CD4-positive, alpha-beta T cell treated with Interleukin-17A for 4 hours (primary cell): ENCODE results near the gene SACS.
"Not testable (repeated sequence)": the region's sequence is repeated elsewhere in the genome, so short reads cannot be mapped to it uniquely, and the experiment has no call there.

Source experiments
- DNase-seq: peaks from one replicate; pipeline ENCODE4 v3.0.0-alpha.2; 2020; ENCODE audit warnings: mixed read lengths

Gene SACS

DNA sequence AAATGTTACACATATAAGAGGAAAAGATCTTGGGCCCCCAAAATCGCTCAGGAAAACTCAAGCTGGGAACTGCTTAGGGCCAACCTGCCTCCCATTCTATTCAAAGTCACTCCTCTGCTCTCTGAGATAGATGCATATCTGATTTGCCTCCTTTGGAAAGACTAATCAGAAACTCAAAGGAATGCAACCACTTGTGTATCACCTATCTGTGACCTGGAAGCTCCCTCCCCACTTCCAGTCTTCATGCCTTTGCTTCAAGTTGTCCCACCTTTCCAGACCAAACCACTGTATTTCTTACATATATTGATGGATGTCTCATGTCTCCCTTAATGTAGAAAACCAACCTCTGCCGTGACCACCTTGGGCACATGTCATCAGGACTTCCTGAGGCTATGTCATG, 32.3 kb downstream of the SACS start:
- not testable (repeated sequence) for DNase-seq

DNA sequence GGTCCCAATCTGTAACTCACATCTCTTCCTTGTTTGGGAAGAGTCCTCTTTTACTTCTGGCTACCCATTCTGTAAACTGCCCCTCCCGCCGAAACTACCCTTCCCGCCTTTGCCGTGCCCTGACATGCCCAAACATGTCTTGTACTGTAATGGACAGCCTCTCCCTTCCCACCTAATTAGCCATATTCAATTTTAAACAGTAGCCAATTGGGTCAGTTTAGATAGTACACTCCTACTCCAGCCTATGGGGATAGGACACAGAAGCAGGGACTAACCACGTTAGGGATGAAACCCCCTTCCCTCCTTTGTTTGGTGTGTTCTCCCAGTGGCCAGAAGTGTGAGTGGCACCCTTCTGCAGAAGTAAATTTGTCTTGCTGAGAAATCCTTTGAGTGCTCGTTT, 34.2 kb downstream of the SACS start:
- no peak for DNase-seq

DNA sequence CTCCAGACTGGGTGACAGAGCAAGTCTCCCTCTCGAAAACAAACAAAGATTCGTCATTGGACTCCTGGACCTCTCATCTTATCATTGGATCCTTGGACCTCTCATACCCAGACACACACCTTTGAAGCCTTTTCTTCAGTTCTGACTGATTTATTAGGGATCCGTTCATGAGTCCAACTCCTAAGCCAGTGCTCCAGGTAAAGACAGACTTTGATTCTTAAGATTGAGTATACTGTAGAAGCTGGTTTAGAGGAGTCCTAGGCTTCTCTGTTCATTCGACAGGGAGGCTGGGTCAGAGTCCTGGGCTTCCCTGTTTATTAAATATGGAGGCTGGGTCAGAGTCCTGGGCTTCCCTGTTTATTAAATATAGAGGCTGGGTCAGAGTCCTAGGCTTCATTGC, 38.7 kb downstream of the SACS start:
- DNase-seq, result no peak

DNA sequence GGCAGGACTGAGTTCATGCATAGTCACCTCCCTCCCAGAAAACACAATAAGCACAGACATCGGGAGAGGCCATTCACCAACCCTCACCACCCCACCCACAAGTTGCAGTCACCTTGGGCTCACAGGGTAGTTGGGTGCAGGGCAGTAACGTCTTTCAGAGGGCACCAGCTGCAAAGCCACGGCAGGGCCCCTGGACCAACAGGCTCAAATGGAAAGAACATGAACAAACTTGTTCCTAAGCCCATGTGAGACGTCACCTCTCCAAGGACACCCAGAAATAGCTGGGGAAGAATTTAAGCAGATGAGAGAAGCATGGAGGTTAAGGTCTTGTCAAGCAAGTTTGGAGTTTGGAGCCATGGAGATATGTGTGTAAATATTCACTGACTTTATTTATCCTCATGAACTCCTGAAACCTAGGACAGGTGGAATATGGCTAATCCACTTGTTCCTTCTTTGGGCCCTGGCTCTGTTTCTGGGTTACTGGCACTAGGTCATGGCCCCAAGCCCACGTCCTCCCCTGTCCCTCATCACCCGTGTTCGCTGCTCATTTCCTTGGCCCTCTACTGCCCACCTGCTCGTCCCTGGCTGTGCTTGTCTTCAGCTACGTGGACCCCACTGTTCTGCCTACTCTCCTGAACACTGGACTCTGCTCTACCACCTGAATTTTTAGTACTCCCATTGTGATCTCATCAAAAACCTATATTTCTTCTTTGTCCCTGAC, 40.4 kb downstream of the SACS start:
- DNase-seq, result no peak

DNA sequence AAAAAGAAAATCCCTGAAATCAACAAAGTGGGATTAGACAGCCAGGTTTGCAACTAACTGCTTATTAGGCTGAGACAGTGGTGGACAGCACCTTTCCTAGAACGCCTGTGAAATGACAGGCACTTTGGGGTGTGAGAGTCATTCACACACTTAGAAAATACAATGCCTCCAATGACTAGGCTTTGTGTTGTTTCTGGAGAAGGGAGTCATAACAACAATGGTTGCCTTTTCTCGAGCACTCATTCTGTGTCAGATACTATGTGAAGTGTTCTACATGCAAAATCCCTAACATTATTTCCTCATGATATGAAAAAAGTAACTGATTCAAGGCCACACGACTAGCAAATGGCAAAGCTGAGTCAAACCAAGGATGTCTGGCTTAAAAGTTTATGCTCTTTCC, 41.2 kb downstream of the SACS start:
- DNase-seq, result no peak

DNA sequence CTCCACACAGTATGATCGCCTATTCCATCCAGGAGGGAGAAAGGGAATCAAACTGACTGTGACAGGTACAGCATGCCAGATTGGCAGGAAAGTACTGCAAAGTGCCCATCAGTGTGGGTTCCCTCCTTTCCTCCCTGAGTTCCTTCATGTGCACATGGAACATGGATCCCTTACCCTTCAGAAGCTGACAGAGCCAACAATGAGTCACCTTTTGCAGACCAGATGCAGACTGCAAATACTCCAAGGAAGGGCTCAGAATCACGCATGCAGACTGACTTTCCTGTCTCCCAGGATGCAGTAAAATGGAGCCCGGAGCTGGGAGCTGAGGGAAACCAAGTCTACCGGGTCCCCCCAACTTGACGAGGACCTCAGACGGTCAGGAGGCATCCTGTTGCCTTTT, 41.8 kb downstream of the SACS start:
- DNase-seq, result no peak

DNA sequence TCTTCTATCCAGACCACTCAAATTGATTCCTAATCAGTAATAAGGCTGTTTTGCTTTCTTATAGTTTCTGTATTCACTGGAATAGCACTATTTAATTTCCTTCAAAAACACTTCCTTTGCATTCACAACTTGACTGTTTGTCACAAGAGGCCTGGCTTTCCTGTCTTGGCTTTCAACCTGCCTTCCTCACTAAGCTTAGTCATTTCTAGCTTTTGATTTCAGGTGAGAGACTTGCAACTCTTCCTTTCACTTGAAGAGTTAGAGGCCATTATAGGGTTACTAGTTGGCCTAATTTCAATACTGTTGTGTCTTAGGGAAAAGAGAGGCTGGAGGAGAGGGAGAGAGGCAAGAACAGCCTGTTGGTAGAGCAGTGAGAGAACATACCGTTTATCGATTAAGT, 47.0 kb downstream of the SACS start:
- DNase-seq, result no peak

DNA sequence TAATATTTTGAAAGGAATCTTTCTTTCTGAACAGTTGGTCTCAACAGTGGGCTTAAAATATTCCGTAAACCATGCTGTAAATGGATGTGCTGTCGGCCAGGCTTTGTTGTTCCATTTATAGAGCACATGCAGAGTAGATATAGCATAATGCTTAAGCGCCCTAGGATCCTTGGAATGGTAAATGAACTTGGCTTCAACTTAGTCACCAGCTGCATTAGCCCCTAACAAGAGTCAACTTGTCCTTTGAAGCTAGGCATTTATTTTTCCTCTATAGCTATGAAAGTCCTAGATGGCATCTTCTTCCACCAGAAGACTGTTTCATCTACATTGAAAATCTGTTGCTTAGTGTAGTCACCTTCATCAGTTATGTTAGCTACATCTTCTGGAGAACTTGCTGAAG, 47.6 kb downstream of the SACS start:
- no peak for DNase-seq

DNA sequence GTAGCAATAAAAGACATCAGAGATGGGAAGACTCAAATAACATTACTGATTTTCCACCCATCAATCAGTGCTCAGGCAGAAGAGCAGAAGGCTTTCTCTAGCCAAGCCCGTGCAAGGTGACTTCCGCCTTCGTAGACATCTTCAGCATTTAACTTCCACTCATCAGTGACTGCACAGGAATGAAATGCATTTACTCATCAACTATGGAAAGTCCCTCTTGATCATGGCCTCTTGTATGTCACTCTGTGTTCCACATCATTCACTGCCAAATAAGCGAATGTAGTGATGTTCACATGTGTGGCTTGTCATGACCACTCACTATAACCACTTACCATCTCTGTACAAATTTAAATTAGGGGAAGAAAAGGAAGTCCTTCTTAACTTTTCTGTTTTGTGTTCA, 49.4 kb downstream of the SACS start:
- DNase-seq, result no peak

DNA sequence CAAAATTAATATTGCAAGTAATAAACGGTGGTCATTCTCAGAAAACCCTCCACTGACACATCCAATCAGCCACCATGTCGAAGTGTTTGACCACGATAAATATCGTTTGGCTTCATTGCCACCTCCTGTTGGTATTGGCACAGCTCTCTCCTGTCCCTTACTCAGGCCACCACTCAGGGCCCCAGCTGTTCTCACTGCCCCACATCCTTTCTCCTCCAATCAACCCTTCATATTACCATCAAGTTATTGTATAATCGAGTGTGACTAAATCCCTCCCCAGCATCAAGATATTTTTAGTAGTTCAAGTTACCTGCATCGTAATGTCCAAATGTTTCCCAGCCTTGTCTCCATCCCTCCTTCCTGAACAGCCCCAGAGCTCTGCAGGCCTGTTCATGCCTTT, 50.4 kb downstream of the SACS start:
- DNase-seq, result no peak

DNA sequence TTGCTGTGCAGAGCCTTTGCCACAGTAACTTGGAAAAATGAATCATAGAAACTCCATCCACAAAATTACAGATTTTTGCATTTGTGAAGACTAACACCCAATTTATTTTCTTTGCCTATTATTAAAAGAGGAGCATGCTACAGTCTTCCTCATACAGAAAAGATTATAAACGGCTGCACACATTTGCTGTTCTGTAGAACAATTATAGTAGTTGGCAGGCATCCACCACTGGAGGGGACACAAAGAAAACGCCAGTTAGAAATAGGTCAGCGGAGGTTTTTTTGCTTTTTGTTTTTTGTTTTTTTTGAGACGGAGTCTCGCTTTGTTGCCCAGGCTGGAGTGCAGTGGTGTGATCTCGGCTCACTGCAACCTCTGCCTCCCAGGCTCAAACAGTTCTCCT, 51.6 kb downstream of the SACS start:
- no peak for DNase-seq

DNA sequence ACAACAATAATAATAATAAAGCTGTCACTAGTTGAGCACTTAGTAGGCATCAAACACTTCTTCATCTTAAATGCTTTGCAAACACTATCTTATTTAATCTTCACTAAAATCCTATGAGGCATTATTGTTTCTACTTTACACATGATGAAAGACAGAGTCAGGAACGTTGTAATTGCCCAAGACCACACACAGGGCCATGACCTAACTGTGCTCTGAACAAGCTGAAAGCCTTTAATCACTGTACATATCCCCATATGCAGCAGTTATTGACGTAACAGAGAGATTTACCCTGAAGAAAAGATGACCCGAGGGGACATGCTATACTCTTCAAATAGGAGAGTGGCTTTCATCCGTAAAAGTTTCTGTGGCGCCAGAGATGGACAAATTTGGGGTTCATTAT, 53.0 kb downstream of the SACS start:
- DNase-seq, result no peak

DNA sequence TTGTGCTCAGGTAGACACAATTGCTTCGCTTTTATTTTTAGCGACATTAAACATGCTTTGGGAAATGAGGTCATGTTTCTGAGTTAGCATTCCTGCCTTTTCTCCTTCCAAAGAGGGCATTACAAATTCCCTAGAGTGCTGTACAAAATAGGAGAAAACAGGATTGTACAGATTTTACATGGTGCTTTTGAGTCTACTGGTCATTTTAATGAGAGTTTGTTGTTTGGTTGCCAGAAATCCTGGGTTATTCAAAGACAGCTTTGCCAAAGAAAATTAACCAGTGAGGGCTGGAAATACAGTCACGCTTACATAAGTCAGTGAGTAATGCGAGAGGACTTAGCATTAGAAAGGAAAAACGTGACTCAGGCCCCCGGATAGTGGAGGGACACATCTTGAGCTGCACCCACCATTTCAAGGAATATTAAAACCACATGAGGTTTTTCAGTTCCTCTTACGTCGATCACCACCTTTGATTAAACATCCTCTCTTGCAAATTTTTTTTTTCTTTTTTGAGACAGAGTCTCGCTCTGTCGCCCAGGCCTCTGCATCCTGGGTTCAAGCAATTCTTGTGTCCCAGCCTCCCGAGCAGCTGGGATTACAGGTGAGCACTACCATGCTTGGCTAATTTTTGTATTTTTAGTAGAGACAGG, 55.4 kb downstream of the SACS start:
- DNase-seq, result peak; percentile 64

DNA sequence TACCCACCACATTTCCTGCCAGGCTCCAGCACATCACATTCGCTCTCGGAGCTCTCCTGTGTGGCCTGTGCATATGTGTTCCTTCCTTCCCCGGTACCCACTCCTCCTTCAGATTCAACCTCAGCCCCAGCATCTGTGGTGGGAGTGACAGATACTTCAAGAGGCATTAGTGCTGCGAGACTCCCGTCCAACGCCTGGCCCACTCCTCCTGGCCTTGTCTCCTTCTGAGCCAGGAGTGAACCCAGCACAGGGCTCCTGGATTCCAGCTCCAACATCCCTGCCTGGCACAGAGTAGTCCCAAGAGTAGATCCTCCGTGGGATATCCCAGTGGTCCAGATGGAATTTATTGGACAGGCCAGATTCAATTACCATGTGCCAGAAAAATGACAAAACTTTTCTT, 55.9 kb downstream of the SACS start:
- no peak for DNase-seq

DNA sequence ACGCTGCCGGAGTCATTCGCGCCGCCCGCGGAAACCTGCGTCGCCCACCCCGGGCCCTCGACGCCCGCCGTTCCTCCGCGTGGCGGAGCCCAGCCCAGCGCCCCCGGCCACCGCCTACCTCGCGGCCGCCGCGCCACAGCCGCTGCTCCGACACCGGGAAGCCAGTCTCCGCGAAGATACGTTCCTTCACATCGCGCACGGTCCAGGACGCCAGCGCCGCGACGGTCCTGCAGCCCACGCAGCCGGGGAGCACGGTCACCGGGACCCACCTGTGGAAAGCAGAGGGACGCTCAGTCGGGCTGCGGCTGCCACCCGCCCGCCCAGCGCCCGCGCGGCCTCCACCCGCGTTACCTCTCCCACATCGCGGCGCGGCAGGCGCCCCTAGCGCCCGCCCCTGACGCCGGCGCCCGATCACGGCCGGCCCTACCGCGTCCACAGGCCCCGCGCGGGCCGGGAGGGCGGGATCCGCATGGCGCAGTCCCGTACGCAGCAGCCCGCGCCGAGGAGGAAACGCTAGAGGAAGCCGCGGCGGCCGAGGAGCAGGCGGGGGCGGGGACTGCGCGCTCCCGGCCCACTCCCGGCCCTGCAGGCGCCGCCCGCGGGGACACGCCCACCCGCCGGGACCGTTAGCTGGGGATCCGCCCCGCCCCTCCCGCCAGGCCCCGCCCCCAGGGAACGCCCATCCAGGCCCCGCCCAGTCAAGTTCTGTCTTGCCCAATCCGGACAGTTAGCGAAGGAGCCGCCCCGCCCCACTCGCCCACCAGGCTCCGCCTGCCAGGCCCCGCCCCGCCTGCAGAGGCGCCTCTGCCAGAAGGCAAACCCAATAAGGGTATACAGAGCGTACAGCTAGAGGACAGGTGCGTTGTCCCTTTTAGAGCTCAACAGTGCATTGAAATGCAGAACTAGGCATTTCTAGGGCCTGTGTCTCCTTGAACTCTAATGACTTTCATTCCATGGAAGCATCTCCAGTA, 58.2 kb downstream of the SACS start:
- peak; percentile 99 for DNase-seq

DNA sequence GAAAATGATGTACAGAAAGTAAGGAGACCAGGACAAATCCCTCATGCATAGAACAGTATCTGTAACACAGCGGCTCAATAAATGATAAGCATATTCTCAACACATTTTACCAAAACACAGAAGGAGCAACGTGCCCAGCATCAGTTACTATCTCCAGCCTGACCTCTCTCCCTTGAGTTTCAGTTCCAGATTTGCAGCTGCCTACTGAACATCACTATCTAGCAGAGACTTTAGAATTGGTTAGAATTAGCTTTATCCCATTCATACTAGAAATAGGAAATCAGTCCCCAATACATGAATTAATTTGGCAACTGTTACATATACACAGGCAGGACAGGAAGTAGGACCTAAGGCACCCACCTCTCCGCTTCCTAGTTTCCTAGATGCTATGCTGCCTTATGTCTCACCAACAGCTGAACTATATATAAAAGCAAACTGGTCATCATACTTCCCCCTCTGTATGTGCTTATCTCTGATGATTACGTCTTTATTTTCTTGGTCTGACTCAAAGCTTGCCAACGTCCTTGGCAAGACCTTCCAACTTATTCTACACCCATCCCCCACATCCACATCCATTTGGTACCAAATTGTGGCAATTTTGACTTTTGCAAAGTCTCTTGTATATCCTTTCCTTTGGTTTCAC, 61.1 kb downstream of the SACS start:
- DNase-seq, result no peak

DNA sequence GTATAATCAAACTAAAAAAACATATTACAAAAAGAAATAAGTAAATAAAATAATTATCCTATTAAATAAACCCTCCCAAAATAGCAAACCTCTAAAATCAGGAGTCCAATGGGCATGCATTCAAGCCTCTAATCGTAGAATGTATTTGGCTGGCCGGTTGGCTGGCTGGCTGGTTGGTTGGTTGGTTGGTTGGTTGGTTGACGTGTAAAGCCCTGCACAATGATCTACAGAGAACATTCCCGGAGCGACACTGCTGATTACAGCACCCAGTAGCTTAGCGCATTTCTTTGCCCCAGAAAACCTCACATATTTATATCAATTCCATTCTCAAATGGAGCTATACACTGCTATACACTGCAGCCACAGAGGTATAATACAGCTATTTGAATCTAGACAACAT, 65.6 kb downstream of the SACS start:
- DNase-seq, result no peak

DNA sequence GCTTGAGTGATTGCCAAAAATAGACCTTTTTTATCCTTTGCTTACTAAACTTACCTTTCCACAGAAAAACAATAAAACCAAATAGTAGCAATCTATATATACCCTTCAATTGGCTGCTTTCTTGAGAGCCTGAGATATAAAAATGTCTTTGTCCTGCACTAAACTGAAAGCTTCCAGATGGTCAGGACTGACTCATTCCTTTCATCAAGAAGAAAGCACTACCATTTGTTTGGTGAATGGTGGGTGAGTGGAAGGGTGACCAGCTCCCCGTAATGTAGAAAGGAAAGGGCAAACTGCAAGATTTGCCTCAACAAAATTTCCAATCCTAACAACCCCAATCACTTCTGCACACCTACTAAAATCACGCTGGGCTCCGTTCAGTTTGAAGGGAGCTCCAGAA, 67.8 kb downstream of the SACS start:
- DNase-seq, result no peak

DNA sequence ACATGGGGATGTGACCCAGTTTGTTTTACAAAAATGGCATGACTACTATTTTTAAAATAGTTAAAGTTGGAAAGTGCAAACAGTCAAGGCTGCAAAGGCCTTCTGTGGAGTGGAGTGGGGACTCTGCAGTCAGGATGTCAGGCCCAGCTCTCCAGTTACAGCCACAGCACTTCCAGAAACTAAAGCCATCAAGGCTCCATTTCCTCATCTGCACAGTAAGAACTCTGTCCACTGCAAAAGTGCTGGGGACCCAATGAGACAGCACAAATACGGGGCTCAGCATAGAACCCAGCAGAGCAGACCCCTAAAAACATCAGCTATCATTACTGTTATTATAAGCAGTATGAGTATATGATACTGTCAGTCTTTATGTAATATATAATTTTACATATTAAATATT, 73.6 kb downstream of the SACS start:
- DNase-seq, result no peak

DNA sequence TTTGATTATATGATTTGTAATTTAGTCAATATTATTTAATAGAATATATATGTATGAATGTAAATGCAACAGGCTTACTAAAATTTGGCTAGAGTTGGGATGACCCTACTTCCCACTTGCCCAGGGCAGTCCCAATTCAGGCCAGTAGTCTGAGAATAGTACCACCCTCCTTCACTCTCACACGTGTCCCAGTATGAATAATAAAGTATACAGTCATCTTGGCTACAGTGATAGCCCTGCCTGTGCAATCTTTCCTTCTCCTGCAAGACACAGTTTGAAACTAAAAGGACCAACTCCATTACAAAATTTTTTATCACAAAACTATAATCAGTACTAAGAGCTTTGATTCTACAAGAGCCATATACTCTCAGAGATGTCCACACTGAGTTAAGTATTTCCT, 76.2 kb downstream of the SACS start:
- no peak for DNase-seq

DNA sequence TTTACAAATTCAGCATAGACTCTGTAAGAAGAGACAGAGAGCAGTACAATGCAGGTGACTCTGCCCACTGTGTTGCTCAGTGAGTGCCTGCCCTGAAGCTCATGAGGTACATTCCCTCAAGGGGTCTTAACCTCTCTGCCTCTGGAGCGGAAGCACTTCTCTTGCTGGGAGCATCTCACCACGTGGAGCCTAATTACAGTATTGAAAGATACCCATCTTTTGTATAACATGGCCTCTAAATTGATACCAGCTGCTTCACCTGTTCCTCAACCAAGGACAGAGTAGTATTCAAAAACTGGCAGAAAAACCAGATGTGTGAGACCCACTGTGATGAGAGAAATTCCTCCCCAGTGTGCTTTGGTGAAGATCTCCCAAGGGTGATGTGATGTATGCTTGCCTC, 77.1 kb downstream of the SACS start:
- no peak for DNase-seq

DNA sequence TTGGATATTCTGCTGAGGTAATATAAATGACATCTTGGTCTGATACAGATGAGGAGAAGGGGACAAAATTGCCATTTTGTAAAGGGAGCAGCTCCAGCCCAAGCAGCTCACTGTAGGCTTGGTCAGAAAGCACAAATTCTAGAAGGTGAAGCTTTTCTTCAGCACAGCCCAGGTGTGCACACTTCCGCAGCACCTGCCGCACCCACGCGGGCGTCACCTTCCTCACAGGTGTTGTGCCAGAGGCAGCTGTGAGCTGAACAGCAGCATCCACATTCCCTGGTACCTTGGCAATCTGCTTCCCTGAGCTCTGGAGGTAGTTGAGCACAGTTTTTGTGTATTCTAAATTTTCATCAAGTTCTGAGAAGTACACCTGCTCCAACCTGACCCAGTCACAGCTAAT, 79.0 kb downstream of the SACS start:
- no peak for DNase-seq

DNA sequence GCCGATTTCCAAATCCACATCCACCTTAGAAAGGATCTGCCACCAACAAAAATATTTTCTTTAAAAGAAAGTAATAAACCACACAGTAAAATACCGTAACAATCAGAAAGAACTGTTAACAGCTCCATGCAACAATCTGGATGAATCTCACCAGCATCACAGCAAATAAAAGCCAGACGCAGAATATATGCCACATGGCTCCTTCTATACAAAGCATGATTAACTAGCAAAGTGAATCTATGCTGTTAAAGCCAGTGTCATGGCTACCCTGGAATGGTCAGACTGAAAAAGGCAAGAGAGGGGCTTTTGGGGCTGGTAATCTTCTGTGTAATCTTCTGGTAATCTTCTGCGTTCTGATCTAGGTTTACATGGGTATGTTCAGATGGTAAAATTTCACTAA, 81.3 kb downstream of the SACS start:
- no peak for DNase-seq
